GM23338 (cell line): ENCODE measurements around the gene NPPC. TPM values are rescaled to one million over a fixed set of nuclear protein-coding genes. Genes with fewer than 3 reads are reported as not detected.

Source experiments
- ATAC-seq: fragments of 200-7000 bp; cut with Tn5 transposase; 3 replicates; pipeline ENCODE4 v1.9.1; 2020
- DNase-seq: peaks from one replicate; pipeline ENCODE4 v3.0.0-alpha.2; 2015; ENCODE audit warnings: low spot score
- H2AFZ ChIP-seq: fragments of 200-600 bp; sonication (generic); 2 replicates; pipeline ENCODE4 v1.8.0; 2016; ENCODE audit warnings: antibody characterized with exemption, mild to moderate bottlenecking, moderate library complexity
- H3F3A ChIP-seq: fragments of 200-600 bp; sonication (generic); replicated peaks from 2 replicates; pipeline ENCODE4 v1.8.0; 2017; ENCODE audit warnings: antibody characterized with exemption, mixed run types, low read depth
- H3K27ac ChIP-seq: fragments of 200-600 bp; sonication (generic); 2 replicates; pipeline ENCODE4 v1.6.1; 2016; ENCODE audit warnings: low read depth
- H3K27me3 ChIP-seq: fragments of 200-600 bp; sonication (generic); 2 replicates; pipeline ENCODE4 v1.8.0; 2016; ENCODE audit warnings: mild to moderate bottlenecking, mixed run types, moderate library complexity; ENCODE audit not compliant: insufficient read depth
- H3K36me3 ChIP-seq: fragments of 200-600 bp; sonication (generic); 2 replicates; pipeline ENCODE4 v1.8.0; 2016; ENCODE audit warnings: mild to moderate bottlenecking; ENCODE audit not compliant: insufficient read depth
- H3K4me1 ChIP-seq: fragments of 200-600 bp; sonication (generic); 2 replicates; pipeline ENCODE4 v1.8.0; 2016; ENCODE audit warnings: mild to moderate bottlenecking, moderate library complexity; ENCODE audit not compliant: insufficient read depth
- H3K4me2 ChIP-seq: fragments of 200-600 bp; sonication (generic); 2 replicates; pipeline ENCODE4 v1.7.1; 2017; ENCODE audit warnings: mixed run types
- H3K4me3 ChIP-seq: fragments of 200-600 bp; sonication (generic); 2 replicates; pipeline ENCODE4 v1.6.1; 2016; ENCODE audit warnings: mixed run types
- H3K79me2 ChIP-seq: fragments of 200-600 bp; sonication (generic); replicated peaks from 2 replicates; pipeline ENCODE4 v1.8.0; 2017; ENCODE audit warnings: mild to moderate bottlenecking; ENCODE audit not compliant: insufficient read depth
- H3K9me2 ChIP-seq: fragments of 200-600 bp; sonication (generic); 2 replicates; pipeline ENCODE4 v1.8.0; 2017; ENCODE audit not compliant: insufficient read depth
- H4K20me1 ChIP-seq: fragments of 200-600 bp; sonication (generic); replicated peaks from 2 replicates; pipeline ENCODE4 v1.8.0; 2017; ENCODE audit warnings: mild to moderate bottlenecking; ENCODE audit not compliant: insufficient read depth
- H3K27ac Mint-ChIP-seq: 2 replicates; pipeline ENCODE4 v1.8.0; 2020; ENCODE audit warnings: inconsistent platforms, mild to moderate bottlenecking, moderate library complexity, mixed read lengths
- H3K27me3 Mint-ChIP-seq: 3 replicates; pipeline ENCODE4 v1.8.0; 2022; ENCODE audit warnings: low read depth, mild to moderate bottlenecking, moderate library complexity, mixed read lengths, inconsistent platforms; ENCODE audit not compliant: insufficient read depth, poor library complexity
- H3K36me3 Mint-ChIP-seq: 3 replicates; pipeline ENCODE4 v1.8.0; 2021; ENCODE audit warnings: low read depth, mild to moderate bottlenecking, inconsistent platforms, moderate library complexity, mixed read lengths
- H3K4me1 Mint-ChIP-seq: 3 replicates; pipeline ENCODE4 v1.8.0; 2020; ENCODE audit warnings: mild to moderate bottlenecking, inconsistent platforms, mixed read lengths
- H3K4me3 Mint-ChIP-seq: 3 replicates; pipeline ENCODE4 v1.8.0; 2021; ENCODE audit warnings: moderate library complexity, mild to moderate bottlenecking, inconsistent platforms, mixed read lengths
- H3K9me3 Mint-ChIP-seq: 3 replicates; pipeline ENCODE4 v1.8.0; 2020; ENCODE audit warnings: moderate library complexity, mild to moderate bottlenecking, inconsistent platforms, mixed read lengths
- CREB1 ChIP-seq: fragments of 250-450 bp; sonication (Bioruptor Pico); IDR thresholded peaks from 2 replicates; pipeline ENCODE4 v1.5.0; 2020; ENCODE audit warnings: low read depth, mild to moderate bottlenecking, moderate library complexity
- CTCF ChIP-seq, 2 experiments: fragments of 200-600 bp in 1 of 2; sonication (generic) in 1 of 2; conservative IDR thresholded peaks; 2 replicates each; pipeline versions ENCODE4 v1.5.1 to v1.6.1; 2016 to 2017; ENCODE audit warnings: antibody characterized with exemption in 2 of 2, low read depth in 2 of 2, mild to moderate bottlenecking in 2 of 2, moderate library complexity in 1 of 2
- NANOG ChIP-seq: IDR thresholded peaks from 2 replicates; pipeline ENCODE4 v1.6.1; 2016; ENCODE audit warnings: antibody characterized with exemption, borderline replicate concordance
- POLR2AphosphoS5 ChIP-seq: IDR thresholded peaks from 2 replicates; pipeline ENCODE4 v1.6.1; 2016; ENCODE audit warnings: antibody characterized with exemption, low read depth
- REST ChIP-seq: IDR thresholded peaks from one replicate; pipeline ENCODE4 v1.6.1; 2018; ENCODE audit warnings: antibody characterized with exemption; ENCODE audit not compliant: unreplicated experiment
- STAT1 ChIP-seq: IDR thresholded peaks from one replicate; pipeline ENCODE4 v1.6.1; 2016; ENCODE audit warnings: antibody characterized with exemption; ENCODE audit not compliant: unreplicated experiment
- ZNF114 ChIP-seq: fragments of 250-450 bp; sonication (Bioruptor Pico); IDR thresholded peaks from 2 replicates; pipeline ENCODE4 v1.5.0; 2020; ENCODE audit warnings: mild to moderate bottlenecking, moderate library complexity
- polyA plus RNA-seq: library from polyadenylated mRNA; unstranded; fragments of >200 nt; fragmentation: Nextera tagmentation; extraction: Ambion mirVana; gene quantifications from 2 replicates; pipeline ENCODE4 v1.2.1, GENCODE V29; 2016
- total RNA-seq: library from RNA; depleted of rRNA; stranded (reverse); fragments of >200 nt; shearing (Covaris generic); gene quantifications from 2 replicates; pipeline ENCODE4 v1.2.3, GENCODE V29; 2014

NPPC gene
- total and polyA plus RNA-seq, 2 experiments from 2014 or later: 2.2 to 6.3 TPM

GRCh38 chr2:231926761-231927565 is 767 bp upstream of the NPPC start:
- TF ChIP-seq CTCF (conservative IDR thresholded peaks at IDR 0.05; ENCODE audit: low read depth in 2 of 2) (peak in 1 of 2 experiments; percentile 69; a peak in 2 of 4 replicates), CREB1 (CRISPR knock-in tag) (no peak)
- Histone ChIP-seq H4K20me1 (peaks cover 10% of the 10 kb centered on the region; the same call in 1 of the 2 replicates), H3F3A (no peaks in the 10 kb centered on the region), H3K4me2 (peak overlapping the region; percentile 93), H2AFZ (peak overlapping the region; percentile 99), H3K27ac (no peak overlapping the region), H3K9me2 (no peaks in the 10 kb centered on the region), H3K27me3 (peaks cover 53% of the 10 kb centered on the region), H3K4me3 (peak overlapping the region; percentile 81), H3K4me1 (no peaks in the 10 kb centered on the region), H3K36me3 (no peaks in the 10 kb centered on the region), H3K79me2 (no peaks in the 10 kb centered on the region)
- peak; percentile 36 for ATAC-seq
- H3K9me3 Mint-ChIP-seq: no peaks in the 10 kb centered on the region
- H3K27me3 Mint-ChIP-seq: peaks cover 50% of the 10 kb centered on the region
- peaks cover 16% of the 10 kb centered on the region for H3K4me1 Mint-ChIP-seq
- no peak overlapping the region for H3K27ac Mint-ChIP-seq
- H3K4me3 Mint-ChIP-seq: peak overlapping the region; percentile 77
- no peaks in the 10 kb centered on the region for H3K36me3 Mint-ChIP-seq
- DNase-seq: peak; percentile 82

- H3K4me2 ChIP-seq: peak overlapping the region; percentile 93
- DNase-seq (peak; percentile 94), ATAC-seq (peak; percentile 71)
- no peak overlapping the region for H3K27ac Mint-ChIP-seq
- no peaks in the 10 kb centered on the region for H3K4me1 ChIP-seq
- H3K27me3 Mint-ChIP-seq: peaks cover 50% of the 10 kb centered on the region
- H3K9me3 Mint-ChIP-seq: no peaks in the 10 kb centered on the region
- H3K36me3 ChIP-seq: no peaks in the 10 kb centered on the region
- no peak for TF ChIP-seq REST
- TF ChIP-seq ZNF114 (CRISPR knock-in tag): no peak
- TF ChIP-seq POLR2AphosphoS5: no peak
- TF ChIP-seq CTCF (conservative IDR thresholded peaks at IDR 0.05; ENCODE audit: low read depth in 2 of 2): peak; percentile 74 to 88
- no peak for TF ChIP-seq CREB1 (CRISPR knock-in tag)
- TF ChIP-seq NANOG: no peak
- no peak for TF ChIP-seq STAT1
- peaks cover 53% of the 10 kb centered on the region for H3K27me3 ChIP-seq
- no peaks in the 10 kb centered on the region for H3K9me2 ChIP-seq
- H3K4me3 ChIP-seq: peak overlapping the region; percentile 81
- no peaks in the 10 kb centered on the region for H3K79me2 ChIP-seq
- no peak overlapping the region for H3K27ac ChIP-seq
- H3K4me1 Mint-ChIP-seq: peaks cover 16% of the 10 kb centered on the region
- peak overlapping the region; percentile 77 for H3K4me3 Mint-ChIP-seq
- no peaks in the 10 kb centered on the region for H3K36me3 Mint-ChIP-seq
- H2AFZ ChIP-seq: peak overlapping the region; percentile 99
- H4K20me1 ChIP-seq: peaks cover 10% of the 10 kb centered on the region; the same call in 1 of the 2 replicates
- no peaks in the 10 kb centered on the region for H3F3A ChIP-seq
Observed at GRCh38 chr2:231925303-231926179, 655 bp downstream of the NPPC start.
